GM13976 (cell line): ENCODE results near the gene CCM2L.

Experiments used
- DNase-seq: peaks from one replicate; pipeline ENCODE4 v3.0.0; 2012; ENCODE audit warnings: low spot score
- in situ Hi-C: fragments of 300-500 bp; cut with MboI; formaldehyde crosslinking; loops from one replicate; pipeline ENCODE4 v1.12.0; 2022; ENCODE audit warnings: low sequenced_read_pairs, mixed read lengths, inconsistent platforms; ENCODE audit not compliant: unreplicated experiment
- TF ChIP-seq, protein P1 (sequence below): IDR thresholded peaks from 2 replicates; pipeline ENCODE4 v1.5.1; 2012; ENCODE audit warnings: borderline replicate concordance, mild to moderate bottlenecking; ENCODE audit not compliant: insufficient read depth; ENCODE audit errors: extremely low read depth, missing control alignments, control extremely low read depth

The CCM2L gene

DNA sequence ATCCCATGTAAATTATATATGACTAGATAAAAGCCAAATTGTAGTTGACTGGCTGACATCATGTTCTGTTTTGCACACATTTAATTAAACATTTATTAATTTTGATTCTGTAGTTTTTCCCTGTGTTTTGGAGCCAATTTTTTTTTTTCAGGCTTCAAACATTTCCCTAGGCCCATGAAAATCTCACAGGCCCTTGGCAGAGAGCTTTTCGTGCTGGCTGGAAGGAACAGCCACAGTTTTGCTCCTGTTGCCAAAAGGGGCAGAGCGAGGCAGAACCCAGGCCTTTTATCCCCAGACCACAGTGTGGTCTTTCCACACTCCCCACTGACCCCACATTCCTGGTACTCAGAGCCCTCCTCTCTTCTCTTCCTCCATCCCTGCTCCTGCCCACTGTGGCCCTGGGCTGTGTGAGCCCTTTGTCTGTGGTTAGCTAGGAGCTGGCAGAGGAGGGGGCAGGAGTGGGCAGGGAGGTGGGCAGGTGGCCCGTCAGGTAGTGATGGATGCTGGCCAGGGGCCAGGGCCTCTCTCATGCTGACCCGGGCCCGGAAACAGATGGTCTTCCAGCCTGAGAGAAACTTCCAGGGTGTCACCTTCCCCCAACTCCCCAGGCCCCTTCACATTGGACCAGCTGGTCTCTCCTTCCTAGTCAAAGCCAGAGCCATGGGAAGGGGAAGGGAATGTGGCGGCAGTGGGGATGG is 19.4 kb upstream of the CCM2L start:
- no peak for DNase-seq
- in situ Hi-C loops, result no loop called here
- TF ChIP-seq, protein P1, sequence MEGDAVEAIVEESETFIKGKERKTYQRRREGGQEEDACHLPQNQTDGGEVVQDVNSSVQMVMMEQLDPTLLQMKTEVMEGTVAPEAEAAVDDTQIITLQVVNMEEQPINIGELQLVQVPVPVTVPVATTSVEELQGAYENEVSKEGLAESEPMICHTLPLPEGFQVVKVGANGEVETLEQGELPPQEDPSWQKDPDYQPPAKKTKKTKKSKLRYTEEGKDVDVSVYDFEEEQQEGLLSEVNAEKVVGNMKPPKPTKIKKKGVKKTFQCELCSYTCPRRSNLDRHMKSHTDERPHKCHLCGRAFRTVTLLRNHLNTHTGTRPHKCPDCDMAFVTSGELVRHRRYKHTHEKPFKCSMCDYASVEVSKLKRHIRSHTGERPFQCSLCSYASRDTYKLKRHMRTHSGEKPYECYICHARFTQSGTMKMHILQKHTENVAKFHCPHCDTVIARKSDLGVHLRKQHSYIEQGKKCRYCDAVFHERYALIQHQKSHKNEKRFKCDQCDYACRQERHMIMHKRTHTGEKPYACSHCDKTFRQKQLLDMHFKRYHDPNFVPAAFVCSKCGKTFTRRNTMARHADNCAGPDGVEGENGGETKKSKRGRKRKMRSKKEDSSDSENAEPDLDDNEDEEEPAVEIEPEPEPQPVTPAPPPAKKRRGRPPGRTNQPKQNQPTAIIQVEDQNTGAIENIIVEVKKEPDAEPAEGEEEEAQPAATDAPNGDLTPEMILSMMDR, result no peak

DNA sequence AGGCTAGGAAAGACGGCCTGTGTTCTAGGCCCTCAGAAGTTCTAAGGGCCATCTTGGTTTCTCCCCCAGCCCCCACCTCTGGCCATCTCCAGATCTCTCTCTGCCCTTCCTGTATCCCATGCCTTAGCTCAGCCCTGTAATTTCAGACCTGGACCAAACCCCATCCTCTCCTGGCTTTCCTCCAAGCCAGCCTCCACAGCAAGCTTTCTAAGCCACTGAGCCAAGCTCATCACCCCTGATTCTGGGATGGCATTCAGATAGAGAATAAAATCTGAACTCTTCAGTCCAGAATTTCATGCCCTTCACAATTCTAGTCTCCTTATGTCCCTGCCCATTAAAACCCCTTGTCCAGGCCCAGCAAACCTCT is 18.9 kb upstream of the CCM2L start:
- in situ Hi-C loops, result no loop called here
- DNase-seq, result no peak
- TF ChIP-seq, protein P1, result no peak

DNA sequence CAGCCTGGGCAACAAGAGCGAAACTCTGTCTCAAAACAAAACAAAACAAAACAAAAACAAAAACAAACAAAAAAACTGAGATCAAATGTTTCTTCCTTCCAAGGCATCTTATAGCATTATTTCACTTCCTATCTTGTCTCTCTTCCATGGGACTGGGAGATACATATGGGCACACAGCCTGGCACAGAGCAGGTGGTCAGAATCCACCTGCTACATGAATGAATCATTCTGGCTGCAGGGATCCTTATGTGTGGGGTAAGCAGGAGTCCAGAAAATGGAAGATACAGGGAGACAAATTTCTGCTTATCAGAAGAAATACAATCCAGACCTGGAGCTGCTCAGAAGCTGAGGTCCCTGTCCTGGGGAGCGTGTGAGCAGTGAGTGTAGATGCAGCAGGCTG is 18.2 kb upstream of the CCM2L start:
- TF ChIP-seq, protein P1, result no peak
- no peak for DNase-seq
- in situ Hi-C loops, result no loop called here

DNA sequence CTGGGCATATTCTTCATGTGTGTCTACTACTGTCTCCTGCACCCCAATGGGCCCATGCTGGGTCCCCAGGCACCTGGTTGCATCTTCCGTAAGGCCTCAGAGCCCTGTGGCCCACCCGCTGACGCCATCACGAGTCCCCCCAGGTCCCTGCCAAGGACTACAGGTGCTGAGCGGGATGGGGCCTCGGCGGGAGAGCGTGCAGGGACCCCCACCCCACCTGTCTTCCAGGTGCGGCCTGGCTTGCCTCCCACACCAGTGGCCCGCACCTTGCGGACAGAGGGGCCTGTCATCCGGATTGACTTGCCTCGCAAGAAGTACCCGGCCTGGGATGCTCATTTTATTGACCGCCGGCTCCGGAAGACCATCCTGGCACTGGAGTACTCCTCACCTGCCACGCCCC is 13.2 kb upstream of the CCM2L start:
- TF ChIP-seq, protein P1, result no peak
- in situ Hi-C loops, result no loop called here
- no peak for DNase-seq

DNA sequence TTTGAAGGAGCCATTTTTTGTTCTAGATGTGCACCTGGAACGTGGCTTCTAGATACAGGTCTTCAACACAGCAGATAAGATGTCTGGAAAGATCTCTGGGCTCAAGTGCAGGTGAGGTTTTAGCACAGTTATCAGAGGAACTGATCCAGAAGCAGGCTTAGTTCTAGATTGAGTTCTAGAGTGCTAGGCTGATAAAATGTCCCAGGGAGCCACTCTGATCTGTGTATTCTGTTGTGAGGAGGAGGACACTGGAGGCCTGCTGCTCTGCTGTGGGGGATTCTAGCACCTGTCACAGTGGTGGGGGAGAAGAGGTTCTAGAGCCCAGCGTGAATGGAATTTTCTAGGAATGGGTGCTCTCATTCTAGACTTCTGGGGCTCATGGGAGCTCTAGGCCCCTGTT is 12.0 kb upstream of the CCM2L start:
- DNase-seq, result no peak
- in situ Hi-C loops, result no loop called here
- TF ChIP-seq, protein P1, result no peak

DNA sequence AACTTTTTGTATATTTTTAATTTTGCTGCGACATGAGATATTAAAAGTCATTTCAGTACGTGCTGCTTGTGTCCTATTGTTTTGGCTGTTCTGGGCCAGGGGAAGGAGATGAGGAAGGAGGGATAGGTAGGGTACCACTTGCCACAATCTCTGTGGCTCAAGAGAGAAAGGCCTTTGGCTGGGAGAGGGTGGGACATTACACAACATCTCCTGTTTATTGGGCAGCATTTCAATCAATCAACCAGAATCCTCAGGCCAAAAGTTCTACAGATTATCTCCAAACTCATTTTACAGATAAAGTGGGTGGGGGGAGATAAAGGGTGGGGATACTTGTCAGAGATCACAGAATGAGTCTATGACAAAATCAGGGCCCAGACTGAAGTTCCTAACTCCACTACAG is 6.9 kb upstream of the CCM2L start:
- DNase-seq, result no peak
- TF ChIP-seq, protein P1, result no peak
- in situ Hi-C loops, result no loop called here

DNA sequence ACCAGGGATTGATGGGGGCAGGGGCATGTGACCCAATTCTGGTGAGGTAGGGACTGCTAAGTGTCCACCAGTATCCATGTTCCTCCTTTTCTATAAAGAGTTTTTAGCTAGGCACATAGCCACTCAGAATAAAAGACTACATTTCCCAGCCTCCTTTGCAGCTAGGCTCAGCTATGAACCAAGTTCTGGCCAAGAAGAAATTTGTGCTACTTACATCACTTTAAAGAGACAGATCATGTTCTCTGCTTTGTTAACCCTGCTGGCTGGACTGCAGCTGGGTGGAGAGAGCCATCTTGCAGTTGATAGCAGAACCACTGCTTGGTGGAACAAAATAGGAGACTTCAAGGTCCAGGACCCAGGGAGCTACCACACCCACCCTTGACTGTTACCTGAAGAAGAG is 5.3 kb upstream of the CCM2L start:
- in situ Hi-C loops, result no loop called here
- no peak for DNase-seq
- TF ChIP-seq, protein P1, result no peak
